CD1c-positive myeloid dendritic cell (primary cell): ENCODE measurements around the gene LPP.

ENCODE experiments used
- DNase-seq: peaks from one replicate; pipeline ENCODE4 v3.0.0-alpha.2; 2016; ENCODE audit errors: extremely low spot score

Gene LPP

DNA sequence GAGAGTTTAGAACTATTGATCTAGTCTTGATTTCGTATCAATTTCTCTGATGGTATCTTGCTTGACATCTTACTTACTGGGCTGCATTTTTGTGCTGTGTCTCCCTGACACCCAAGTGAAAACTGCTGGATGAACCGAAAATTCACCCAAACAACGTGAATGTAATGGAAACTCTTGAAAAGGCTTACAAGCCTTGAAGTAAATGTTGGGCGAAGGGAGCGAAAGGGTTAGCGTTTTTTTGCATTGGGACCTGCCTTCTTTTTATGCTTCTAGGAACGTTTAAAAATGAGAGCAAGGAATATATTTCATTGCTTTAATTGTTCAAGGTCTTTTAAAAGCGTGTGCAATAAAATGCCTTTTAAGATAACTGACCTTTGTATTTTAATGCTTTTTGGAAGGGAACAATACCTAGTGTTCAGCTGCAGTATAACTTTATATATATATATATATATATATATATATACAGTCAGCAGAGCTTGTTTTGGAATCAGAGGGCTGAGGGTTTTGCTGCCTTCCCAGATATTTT lies 94.1 kb downstream of the LPP start:
- no peak for DNase-seq

GRCh38 chr3:188253123-188253793 lies 99.3 kb downstream of the LPP start:
- no peak for DNase-seq

DNA sequence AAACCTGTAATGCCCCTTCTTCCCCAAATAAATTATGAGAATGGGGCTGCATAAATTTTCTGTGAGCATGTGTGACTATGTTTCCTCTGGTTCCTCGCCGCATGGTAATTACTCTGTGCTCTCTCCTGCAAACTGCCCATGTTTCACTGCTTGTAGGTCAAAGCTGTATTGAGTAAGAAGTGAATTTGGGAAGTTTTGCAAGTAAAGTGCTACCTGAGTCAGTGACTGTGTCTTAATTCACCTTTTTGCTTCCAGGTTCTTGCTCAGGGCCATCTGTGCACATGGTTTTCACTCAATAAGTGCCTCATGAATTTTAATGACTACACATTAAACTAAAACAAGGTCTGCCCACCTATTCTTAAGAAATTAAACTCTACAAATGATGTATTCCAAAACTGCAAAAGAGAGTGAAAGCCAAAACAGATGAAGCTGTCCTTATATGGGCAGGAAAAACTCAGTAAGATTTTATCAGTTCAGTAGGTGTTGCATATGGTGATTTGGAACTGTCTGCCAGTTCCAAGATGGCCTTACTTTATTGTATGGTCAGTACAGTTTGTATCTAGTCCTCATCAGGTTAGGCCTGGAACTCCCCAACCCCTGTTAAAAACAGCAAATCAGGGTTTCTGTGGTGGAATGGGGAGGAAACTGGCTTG lies 100.0 kb downstream of the LPP start:
- DNase-seq: no peak

- DNase-seq: no peak
Observed at GRCh38 chr3:188254520-188255070, 100.6 kb downstream of the LPP start.

GRCh38 chr3:188255190-188255589 lies 101.2 kb downstream of the LPP start:
- DNase-seq: no peak

- DNase-seq: no peak
Observed at GRCh38 chr3:188256758-188257157, 102.8 kb downstream of the LPP start.

GRCh38 chr3:188257384-188258026 lies 103.5 kb downstream of the LPP start:
- DNase-seq: peak; percentile 41

- DNase-seq: no peak
Observed at GRCh38 chr3:188259191-188259590, 105.2 kb downstream of the LPP start.

DNA sequence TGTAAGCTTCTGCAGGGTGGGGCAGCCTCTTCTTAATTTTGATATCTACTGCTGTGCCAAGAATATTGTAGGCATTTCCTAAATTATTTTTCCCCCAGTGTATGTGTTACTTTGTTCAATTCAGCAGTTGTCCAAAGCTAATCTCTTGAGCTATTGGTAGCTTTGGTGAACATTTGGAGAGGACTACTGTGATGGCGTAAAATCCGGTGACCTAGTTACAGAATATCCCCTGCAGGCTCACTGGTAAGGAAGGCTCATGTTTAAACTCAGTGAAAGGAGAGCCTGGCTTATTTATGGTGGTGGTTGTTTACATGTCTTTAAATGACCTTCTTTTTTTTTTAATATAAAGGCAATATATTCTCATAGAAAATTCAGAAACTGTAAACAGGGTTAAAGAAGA lies 105.6 kb downstream of the LPP start:
- DNase-seq: no peak

GRCh38 chr3:188261011-188261410 lies 107.1 kb downstream of the LPP start:
- DNase-seq: no peak

DNA sequence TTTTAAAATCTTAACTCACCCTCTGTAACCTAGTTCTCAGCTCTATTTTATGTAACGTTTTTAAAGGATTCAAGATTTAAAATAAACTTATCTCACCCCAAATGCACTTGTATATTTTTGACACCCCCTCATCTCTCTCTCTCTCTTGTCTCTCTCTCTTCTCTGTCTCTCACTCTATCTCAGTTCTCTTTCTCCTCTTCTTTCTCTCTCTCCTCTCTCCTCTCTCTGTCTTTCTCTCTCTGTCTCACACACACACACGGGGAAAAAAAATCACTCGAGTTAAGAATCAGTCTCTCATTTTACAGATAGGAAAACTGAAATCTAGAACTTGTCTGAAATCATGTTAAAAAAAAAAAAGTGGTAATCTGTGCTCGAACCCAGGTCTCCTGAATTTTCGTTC lies 108.5 kb downstream of the LPP start:
- DNase-seq: no peak

- DNase-seq: no peak
Observed at GRCh38 chr3:188262913-188263683, 109.1 kb downstream of the LPP start.

- DNase-seq: peak; percentile 92
Observed at GRCh38 chr3:188264226-188265207, 110.6 kb downstream of the LPP start.

GRCh38 chr3:188266562-188267274 lies 112.8 kb downstream of the LPP start:
- DNase-seq: no peak

- DNase-seq: no peak
Observed at GRCh38 chr3:188267790-188268335, 113.9 kb downstream of the LPP start.

- no peak for DNase-seq
Observed at GRCh38 chr3:188268336-188268735, 114.4 kb downstream of the LPP start.

DNA sequence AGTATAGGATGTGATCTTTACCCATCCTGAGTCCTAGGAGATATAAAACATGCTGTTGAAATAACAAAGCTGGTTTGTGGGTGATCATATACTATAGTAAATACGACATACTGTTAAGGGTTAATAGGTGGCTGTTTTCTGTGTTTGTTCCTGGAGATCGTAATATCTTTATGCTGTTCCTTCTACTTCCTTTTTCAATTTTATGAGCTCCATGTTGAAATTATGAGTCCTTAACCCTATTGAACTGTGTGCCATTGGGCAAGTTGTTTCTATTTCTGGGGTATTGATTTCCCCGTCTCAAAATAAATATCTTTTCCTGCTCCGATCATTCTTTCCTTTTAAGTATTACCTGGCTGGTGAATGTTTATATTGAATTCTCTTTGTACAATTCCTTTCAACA lies 115.1 kb downstream of the LPP start:
- DNase-seq: no peak

DNA sequence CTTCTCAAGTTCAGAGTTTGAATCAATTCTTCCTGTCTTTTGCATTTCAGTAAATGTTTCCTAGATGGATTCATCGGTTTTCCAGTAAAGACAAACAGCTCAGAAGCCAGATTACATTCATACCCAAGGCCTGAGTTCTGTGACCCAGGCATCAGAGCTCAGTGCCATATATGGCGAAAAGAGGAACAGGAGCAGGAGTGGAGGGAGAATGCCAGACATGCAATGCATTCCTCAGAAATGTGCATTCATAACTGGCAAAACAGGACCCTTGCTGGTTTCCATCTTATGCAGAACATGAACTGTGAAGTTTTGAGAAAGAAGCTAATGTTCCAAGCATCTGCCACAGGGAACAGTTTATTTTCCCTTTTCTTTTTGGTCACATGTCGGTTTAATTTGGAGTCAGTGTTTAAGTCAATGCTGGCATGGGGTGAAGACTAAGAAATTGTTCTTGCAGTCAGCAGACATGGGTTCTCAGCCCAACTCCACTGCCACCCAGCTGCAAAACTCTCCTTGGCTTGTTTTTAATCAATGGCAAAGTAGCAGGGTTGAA lies 116.5 kb downstream of the LPP start:
- peak; percentile 93 for DNase-seq

- DNase-seq: peak; percentile 76
Observed at GRCh38 chr3:188271226-188271914, 117.4 kb downstream of the LPP start.
